ENCODE data around the gene ZAR1. TPM values are rescaled to one million over a fixed set of nuclear protein-coding genes. Genes with fewer than 3 reads are reported as not detected.

Gene ZAR1
- total RNA-seq, 6 experiments from 2014 or later: not detected

Other genes with a start within 250 kb of the ZAR1 start
- gene TEC, start 220.4 kb upstream of the ZAR1 start, total RNA-seq (2021; fragmentation: NEBNext Ultra II Directional; extraction: Animal tissue kit (Norgen Biotek cat#: 25700)): under 1 TPM in 1 of 6 experiments, not detected in 5; 0.23 TPM
- 100 to 1,000 TPM in 5 of 6 experiments, 10 to 100 TPM in 1; 93.7 to 136 (median 114) TPM for gene SLAIN2, start 148.7 kb upstream of the ZAR1 start, total RNA-seq (2021; fragmentation: NEBNext Ultra II Directional; extraction: Animal tissue kit (Norgen Biotek cat#: 25700))
- gene SLC10A4, start 6.9 kb upstream of the ZAR1 start, total RNA-seq (2021; fragmentation: NEBNext Ultra II Directional; extraction: Animal tissue kit (Norgen Biotek cat#: 25700)): not detected